Epithelial cell of proximal tubule (primary cell): ENCODE results near the gene LIME1. TPM values are rescaled to one million over a fixed set of nuclear protein-coding genes. Genes with fewer than 3 reads are reported as not detected.

Experiments
- DNase-seq: peaks from one replicate; pipeline ENCODE4 v3.0.0-alpha.2; 2011; ENCODE audit warnings: low read depth
- H3K4me3 ChIP-seq: 2 replicates; pipeline ENCODE4 v1.5.1; 2011; ENCODE audit warnings: low read depth, mild to moderate bottlenecking, low read length
- CTCF ChIP-seq: conservative IDR thresholded peaks from 2 replicates; pipeline ENCODE4 v1.5.1; 2012; ENCODE audit warnings: low read depth, mild to moderate bottlenecking, low read length
- total RNA-seq: library from RNA; depleted of rRNA; stranded (reverse); fragments of >200 nt; gene quantifications from 2 replicates; pipeline ENCODE4 v1.2.3, GENCODE V29; 2015

Gene LIME1
- total RNA-seq, 1 donor from 2014 or later = 19.1 TPM

GRCh38 chr20:63758152-63758551 lies 21.7 kb downstream of the LIME1 start:
- DNase-seq = no peak
- H3K4me3 ChIP-seq = no peak overlapping the region
- no peak for TF ChIP-seq CTCF

GRCh38 chr20:63759377-63759901 lies 23.0 kb downstream of the LIME1 start:
- TF ChIP-seq CTCF = no peak
- no peak overlapping the region for H3K4me3 ChIP-seq
- DNase-seq = no peak

DNA sequence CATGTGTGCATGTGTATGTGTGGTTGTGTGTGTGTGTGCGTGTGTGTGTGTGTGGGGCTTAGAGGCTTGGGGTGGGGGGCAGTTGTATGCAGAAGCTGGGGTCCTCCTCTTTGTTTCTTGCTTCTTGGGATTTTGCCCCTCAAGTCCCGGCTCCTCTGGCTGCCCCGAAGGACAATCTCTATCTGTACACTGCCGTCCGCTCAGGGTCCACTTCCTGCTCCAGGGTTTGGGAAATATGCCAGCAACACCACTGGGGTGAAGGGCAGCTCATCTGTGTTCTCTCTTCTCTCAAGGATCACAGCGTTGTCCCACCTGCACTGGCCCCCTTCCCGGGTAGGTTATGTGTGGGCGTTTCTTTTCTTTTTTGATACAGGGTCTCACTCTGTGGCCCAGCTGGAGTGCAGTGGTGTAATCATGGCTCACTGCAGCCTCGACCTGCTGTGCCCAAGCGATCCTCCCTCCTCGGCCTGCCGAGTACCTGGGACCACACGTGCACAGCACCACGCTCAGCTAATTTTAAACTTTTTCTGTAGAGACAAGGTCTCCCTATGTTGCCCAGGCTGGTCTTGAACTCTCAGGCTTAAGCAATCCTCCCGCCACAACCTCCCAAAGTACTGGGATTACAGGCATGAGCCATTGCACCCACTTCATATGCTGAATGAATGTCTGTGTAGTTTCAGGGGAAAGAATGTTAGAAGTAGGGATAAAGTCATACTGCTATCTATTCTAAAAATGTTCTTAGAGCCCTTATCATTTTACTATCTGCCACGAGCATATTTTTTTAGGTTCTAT lies 28.8 kb downstream of the LIME1 start:
- no peak for TF ChIP-seq CTCF
- DNase-seq = no peak
- no peak overlapping the region for H3K4me3 ChIP-seq

DNA sequence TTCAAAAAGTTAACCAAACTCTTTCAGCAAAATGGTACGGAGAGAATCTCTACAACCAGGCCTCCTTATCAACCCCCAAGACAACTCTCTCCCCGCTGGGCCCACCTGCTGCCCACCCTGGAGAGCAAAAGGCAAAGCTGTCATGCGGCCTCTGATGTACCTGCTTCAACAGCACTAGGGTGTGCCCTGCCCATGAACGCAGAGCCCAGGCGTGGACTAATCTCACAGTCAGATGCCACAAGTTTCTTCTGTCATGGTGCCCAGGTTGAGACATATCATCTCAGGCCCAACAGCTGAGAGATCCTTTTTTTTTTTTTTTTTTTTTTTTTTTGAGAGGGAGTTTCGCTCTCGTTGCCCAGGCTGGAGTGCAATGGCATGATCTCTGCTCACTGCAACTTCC lies 29.4 kb downstream of the LIME1 start:
- no peak overlapping the region for H3K4me3 ChIP-seq
- TF ChIP-seq CTCF = no peak
- DNase-seq = no peak

- no peak overlapping the region for H3K4me3 ChIP-seq
- DNase-seq = no peak
- no peak for TF ChIP-seq CTCF
Measured at GRCh38 chr20:63766695-63767426, 30.4 kb downstream of the LIME1 start.

GRCh38 chr20:63767456-63767855 lies 31.0 kb downstream of the LIME1 start:
- H3K4me3 ChIP-seq = no peak overlapping the region
- DNase-seq = no peak
- no peak for TF ChIP-seq CTCF
